Activated naive CD4-positive, alpha-beta T cell treated with Interleukin-2 at 50 U/mL for 16 hours (primary cell): ENCODE results near the gene BCL11B.

ENCODE experiments used
- DNase-seq: peaks from one replicate; pipeline ENCODE4 v3.0.0-alpha.2; 2020

BCL11B gene

GRCh38 chr14:99177046-99177655, 94.8 kb downstream of the BCL11B start:
- no peak for DNase-seq

- DNase-seq, result no peak
These were observed 95.6 kb downstream of the BCL11B start for GRCh38 chr14:99176156-99176945.

GRCh38 chr14:99175331-99176155, 96.5 kb downstream of the BCL11B start:
- DNase-seq, result no peak

GRCh38 chr14:99174770-99175319, 97.2 kb downstream of the BCL11B start:
- no peak for DNase-seq

GRCh38 chr14:99174081-99174769, 97.8 kb downstream of the BCL11B start:
- no peak for DNase-seq

GRCh38 chr14:99173506-99173905, 98.5 kb downstream of the BCL11B start:
- no peak for DNase-seq

GRCh38 chr14:99173086-99173485, 98.9 kb downstream of the BCL11B start:
- no peak for DNase-seq

GRCh38 chr14:99171396-99171795, 100.6 kb downstream of the BCL11B start:
- DNase-seq, result no peak

GRCh38 chr14:99169776-99170356, 102.1 kb downstream of the BCL11B start:
- no peak for DNase-seq

- DNase-seq, result no peak
These were observed 103.7 kb downstream of the BCL11B start for GRCh38 chr14:99168330-99168729.

GRCh38 chr14:99166506-99166905, 105.5 kb downstream of the BCL11B start:
- no peak for DNase-seq

- no peak for DNase-seq
These were observed 107.3 kb downstream of the BCL11B start for GRCh38 chr14:99164712-99165111.

GRCh38 chr14:99163446-99163845, 108.6 kb downstream of the BCL11B start:
- DNase-seq, result no peak

GRCh38 chr14:99159341-99160340, 112.4 kb downstream of the BCL11B start:
- no peak for DNase-seq

GRCh38 chr14:99158646-99159165, 113.3 kb downstream of the BCL11B start:
- no peak for DNase-seq

- no peak for DNase-seq
These were observed 113.8 kb downstream of the BCL11B start for GRCh38 chr14:99158150-99158549.

- no peak for DNase-seq
These were observed 114.3 kb downstream of the BCL11B start for GRCh38 chr14:99157676-99158075.

- no peak for DNase-seq
These were observed 114.8 kb downstream of the BCL11B start for GRCh38 chr14:99157246-99157645.

GRCh38 chr14:99156814-99157213, 115.2 kb downstream of the BCL11B start:
- DNase-seq, result no peak

GRCh38 chr14:99156090-99156425, 115.9 kb downstream of the BCL11B start:
- DNase-seq, result no peak
